Gastroesophageal sphincter (tissue), 4 donors: ENCODE results near the gene SEZ6L2. TPM values are rescaled to one million over a fixed set of nuclear protein-coding genes. Genes with fewer than 3 reads are reported as not detected.
A peak's percentile ranks its signal among the peaks of the same experiment; 100 is the strongest.
"Not testable (repeated sequence)": the region's sequence is repeated elsewhere in the genome, so short reads cannot be mapped to it uniquely, and the experiment has no call there.

Source experiments
- ATAC-seq: fragments of 150-250 bp; one replicate; pipeline ENCODE4 v1.9.1; 2016; ENCODE audit warnings: mild to moderate bottlenecking, moderate library complexity
- H3K27ac ChIP-seq, 4 donors: fragments of 200-600 bp; sonication (generic) in 3 of 4; 1 replicate in 3 of 4; 2 replicates in 1 of 4; pipeline ENCODE4 v1.5.1; 2016 to 2019
- H3K27me3 ChIP-seq: fragments of 200-600 bp; sonication (generic); one replicate; pipeline ENCODE4 v1.5.1; 2019
- H3K36me3 ChIP-seq, 2 donors: fragments of 200-600 bp; sonication (generic); one replicate each; pipeline ENCODE4 v1.5.1; 2019; ENCODE audit warnings: control low read depth in 1 of 2
- H3K4me1 ChIP-seq, 3 donors: fragments of 200-600 bp; sonication (generic); 1 replicate in 2 of 3; 2 replicates in 1 of 3; pipeline ENCODE4 v1.5.1; 2016 to 2019; ENCODE audit warnings: control low read depth in 2 of 3
- H3K4me3 ChIP-seq, 2 donors: fragments of 200-600 bp; sonication (generic); one replicate each; pipeline ENCODE4 v1.5.1; 2019; ENCODE audit warnings: mild to moderate bottlenecking in 1 of 2, moderate library complexity in 1 of 2
- H3K9me3 ChIP-seq, 3 donors: fragments of 200-600 bp; sonication (generic); one replicate each; pipeline ENCODE4 v1.5.1; 2017 to 2019; ENCODE audit warnings: control low read depth in 2 of 3
- CTCF ChIP-seq, 4 experiments: fragments of 200-600 bp in 2 of 4; fragments of 450-650 bp in 2 of 4; sonication (generic) in 1 of 4; IDR thresholded peaks; one replicate each; pipeline ENCODE4 v1.5.1; 2017 to 2019; ENCODE audit warnings: antibody characterized with exemption in 4 of 4, mild to moderate bottlenecking in 2 of 4, moderate library complexity in 2 of 4
- EP300 ChIP-seq: sonication (generic); formaldehyde crosslinking; IDR thresholded peaks from one replicate; pipeline ENCODE4 v1.6.1; 2017; ENCODE audit warnings: antibody characterized with exemption, mild to moderate bottlenecking
- POLR2A ChIP-seq, 2 donors: fragments of 450-650 bp; IDR thresholded peaks; one replicate each; pipeline ENCODE4 v1.6.1; 2017; ENCODE audit warnings: antibody characterized with exemption in 2 of 2, mild to moderate bottlenecking in 2 of 2, moderate library complexity in 1 of 2
- POLR2AphosphoS5 ChIP-seq: sonication (generic); formaldehyde crosslinking; IDR thresholded peaks from one replicate; pipeline ENCODE4 v1.6.1; 2017; ENCODE audit warnings: antibody characterized with exemption
- WGBS, 2 donors: methylation state at CpG; one replicate each; pipeline ENCODE4 v1.1.5; 2018; ENCODE audit warnings: low coverage in 1 of 2; 5-methylcytosine and 5-hydroxymethylcytosine counted together
- total RNA-seq, 4 donors: library from RNA; depleted of rRNA; stranded (reverse); fragments of >200 nt; gene quantifications; one replicate each; pipeline ENCODE4 v1.1.0, GENCODE V29; 2016

Gene SEZ6L2
- 1 to 10 TPM in 3 of 4 donors, not detected in 1; 1.1 to 1.6 (median 1.1) TPM for total RNA-seq

DNA sequence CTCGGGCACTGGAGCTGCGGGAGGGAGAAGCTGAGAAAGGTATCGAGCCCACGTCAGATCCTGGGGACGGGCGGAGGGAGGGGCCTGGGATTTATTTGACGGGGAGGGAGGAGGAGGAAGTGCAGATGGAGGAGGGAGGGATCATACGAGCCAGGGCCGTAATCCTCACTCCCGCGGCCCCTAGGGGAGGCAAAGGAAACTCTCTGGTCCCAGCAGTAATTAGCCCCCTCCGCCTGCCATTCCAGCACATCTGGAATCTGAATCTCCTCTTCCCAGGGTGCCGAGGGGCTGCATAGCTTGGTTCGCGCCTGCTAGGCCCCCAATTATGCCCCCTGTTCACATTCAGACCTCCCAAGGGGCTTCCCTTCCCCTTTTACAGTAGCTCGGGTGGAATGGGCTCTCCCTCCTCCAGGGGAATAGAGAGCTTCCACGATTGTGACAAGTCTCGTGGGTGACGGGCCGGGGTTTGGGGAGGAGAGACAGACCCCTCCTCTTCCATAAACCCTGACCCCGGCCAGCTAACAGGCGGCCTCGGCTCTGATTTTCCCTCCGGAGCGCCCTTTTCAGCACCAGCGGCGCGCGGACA is at the start of gene SEZ6L2:
Gene SEZ6L2 (minus strand): TSS at position 35 of the 586 bp plus-strand sequence. CDS start 531 bp downstream, outside the sequence.
- 0% methylated on average over 9 to 16 of the region's 29 CpGs for WGBS, 2 donors

DNA sequence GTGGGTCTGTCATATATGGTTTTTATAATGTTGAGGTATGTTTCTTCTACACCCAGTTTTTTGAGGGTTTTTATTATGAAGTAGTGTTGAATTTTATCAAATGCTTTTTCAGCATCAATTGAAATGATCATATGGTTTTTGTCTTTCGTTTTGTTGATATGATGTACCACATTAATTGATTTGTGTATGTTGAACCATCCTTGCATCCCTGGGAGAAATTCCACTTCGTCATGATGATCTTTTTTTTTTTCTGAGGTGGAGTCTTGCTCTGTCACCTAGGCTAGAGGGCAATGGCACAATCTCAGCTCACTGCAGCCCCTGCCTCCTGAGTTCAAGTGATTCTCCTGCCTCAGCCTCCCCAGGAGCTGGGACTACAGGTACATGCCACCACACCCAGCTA is 48.5 kb upstream of the SEZ6L2 start:
- Histone ChIP-seq H3K27me3 (no peaks in the 10 kb centered on the region), H3K36me3 (no peaks in the 10 kb centered on the region), H3K4me1 (peaks cover 0 to 18% (median 7%) of the 10 kb centered on the region in 3 donors), H3K27ac (no peak overlapping the region), H3K4me3 (no peak overlapping the region), H3K9me3 (no peaks in the 10 kb centered on the region)
- 64 to 74% methylated on average over 2 of the region's 2 CpGs for WGBS, 2 donors
- no peak for ATAC-seq
- TF ChIP-seq CTCF (IDR thresholded peaks at IDR 0.05) = no peak
- no peak for TF ChIP-seq POLR2A (IDR thresholded peaks at IDR 0.05)
- no peak for TF ChIP-seq EP300
- TF ChIP-seq POLR2AphosphoS5 = no peak

More for the DNA sequence above, at the start of gene SEZ6L2:
- H3K27ac ChIP-seq = no peak within 1 kb of the TSS
- ATAC-seq = no peak
- no peaks in the 10 kb centered on the region for H3K9me3 ChIP-seq
- TF ChIP-seq EP300 (no peak), POLR2A (IDR thresholded peaks at IDR 0.05) (no peak), POLR2AphosphoS5 (no peak), CTCF (IDR thresholded peaks at IDR 0.05) (no peak)
- no peaks in the 10 kb centered on the region for H3K36me3 ChIP-seq
- H3K4me3 ChIP-seq = peak within 1 kb of the TSS; percentile 30 to 60
- peaks cover 0 to 23% (median 4%) of the 10 kb centered on the region in 3 donors for H3K4me1 ChIP-seq
- peaks cover 62% of the 10 kb centered on the region for H3K27me3 ChIP-seq

- Histone ChIP-seq H3K4me1 (peaks cover 0 to 18% (median 7%) of the 10 kb centered on the region in 3 donors), H3K27me3 (no peaks in the 10 kb centered on the region), H3K4me3 (no peak overlapping the region), H3K36me3 (no peaks in the 10 kb centered on the region), H3K27ac (peak overlapping the region in 3 of 4 donors; percentile 16 to 74 (median 69)), H3K9me3 (no peaks in the 10 kb centered on the region)
- 24 to 33% methylated on average over 1 to 11 of the region's 11 CpGs for WGBS, 2 donors
- peak; percentile 94 for ATAC-seq
- TF ChIP-seq POLR2A (IDR thresholded peaks at IDR 0.05) (no peak), POLR2AphosphoS5 (peak; percentile 38), EP300 (no peak), CTCF (IDR thresholded peaks at IDR 0.05) (no peak)
Observed at GRCh38 chr16:29943846-29944799, 44.8 kb upstream of the SEZ6L2 start.

DNA sequence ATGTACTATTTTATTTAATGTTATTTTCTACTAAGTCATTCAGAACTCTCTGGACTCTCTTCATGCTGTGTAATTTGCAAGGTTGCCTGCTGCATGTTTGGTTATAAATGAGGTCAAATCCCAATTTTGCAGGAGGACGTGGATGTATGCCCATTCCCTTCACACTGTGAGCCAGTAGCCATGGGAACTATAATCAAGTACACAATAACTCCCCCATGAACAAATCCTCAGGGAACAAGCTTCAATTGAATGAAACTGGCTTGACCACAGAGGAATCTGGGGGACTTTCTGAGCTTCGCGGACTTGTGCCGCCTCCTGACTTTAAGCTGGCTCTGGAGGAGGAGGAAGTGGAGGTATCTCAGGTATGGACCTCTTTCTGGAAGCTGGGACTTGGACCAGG is 41.3 kb upstream of the SEZ6L2 start:
- Histone ChIP-seq H3K9me3 (no peaks in the 10 kb centered on the region), H3K27ac (no peak overlapping the region), H3K4me1 (peaks cover 0 to 18% (median 7%) of the 10 kb centered on the region in 3 donors), H3K36me3 (no peaks in the 10 kb centered on the region), H3K27me3 (no peaks in the 10 kb centered on the region), H3K4me3 (no peak overlapping the region)
- 36 to 47% methylated on average over 3 to 4 of the region's 4 CpGs for WGBS, 2 donors
- ATAC-seq = no peak
- TF ChIP-seq CTCF (IDR thresholded peaks at IDR 0.05) (no peak), EP300 (no peak), POLR2AphosphoS5 (no peak), POLR2A (IDR thresholded peaks at IDR 0.05) (no peak)

- not testable (repeated sequence) for H3K4me3 ChIP-seq, H3K27me3 ChIP-seq, ATAC-seq, H3K36me3 ChIP-seq, H3K27ac ChIP-seq, H3K4me1 ChIP-seq, H3K9me3 ChIP-seq
- 86 to 95% methylated on average over 1 to 2 of the region's 2 CpGs for WGBS, 2 donors
Observed at GRCh38 chr16:29931750-29932149, 32.4 kb upstream of the SEZ6L2 start.
